HL-60 (cell line): Measurements from ENCODE around the gene MYBPC2.

ENCODE experiments used
- DNase-seq, 2 experiments: peaks; one replicate each; pipeline ENCODE4 v3.0.0-alpha.2; 2010 to 2020; ENCODE audit warnings: low read depth in 1 of 2, low spot score in 1 of 2
- H3K27ac ChIP-seq: fragments of 250-450 bp; sonication (Bioruptor Pico); replicated peaks from 2 replicates; pipeline ENCODE4 v1.5.1; 2020; ENCODE audit warnings: mild to moderate bottlenecking, moderate library complexity
- H3K27me3 ChIP-seq: fragments of 250-450 bp; sonication (Bioruptor Pico); 2 replicates; pipeline ENCODE4 v1.5.1; 2021; ENCODE audit warnings: mild to moderate bottlenecking, moderate library complexity; ENCODE audit not compliant: insufficient read depth, poor library complexity, severe bottlenecking
- H3K4me3 ChIP-seq: replicated peaks from 2 replicates; pipeline ENCODE4 v1.5.1; 2011; ENCODE audit warnings: mild to moderate bottlenecking, control low read depth, low read length; ENCODE audit not compliant: insufficient read depth
- CTCF ChIP-seq: IDR thresholded peaks from one replicate; pipeline ENCODE4 v1.5.1; 2011; ENCODE audit warnings: low read length, control low read depth, inconsistent platforms; ENCODE audit not compliant: insufficient read depth
- GABPA ChIP-seq: IDR thresholded peaks from 2 replicates; pipeline ENCODE4 v1.6.1; 2012; ENCODE audit warnings: low read depth
- POLR2AphosphoS5 ChIP-seq: IDR thresholded peaks from 2 replicates; pipeline ENCODE4 v1.6.1; 2012; ENCODE audit warnings: low read depth
- REST ChIP-seq: IDR thresholded peaks from 2 replicates; pipeline ENCODE4 v1.6.1; 2012; ENCODE audit warnings: low read depth; ENCODE audit not compliant: insufficient replicate concordance
- SPI1 ChIP-seq: IDR thresholded peaks from 2 replicates; pipeline ENCODE4 v1.6.1; 2012; ENCODE audit warnings: low read depth, mild to moderate bottlenecking, borderline replicate concordance

Gene MYBPC2

GRCh38 chr19:50482916-50483315 lies 50.2 kb downstream of the MYBPC2 start:
- Histone ChIP-seq H3K4me3 (no peak overlapping the region), H3K27me3 (no peaks in the 10 kb centered on the region), H3K27ac (no peak overlapping the region)
- no peak for TF ChIP-seq GABPA
- no peak for TF ChIP-seq CTCF
- no peak for TF ChIP-seq REST
- no peak for TF ChIP-seq POLR2AphosphoS5
- TF ChIP-seq SPI1 = no peak
- no peak for DNase-seq

- no peak for DNase-seq
- peaks cover 2% of the 10 kb centered on the region for H3K27me3 ChIP-seq
- no peak overlapping the region for H3K27ac ChIP-seq
- TF ChIP-seq GABPA (no peak), POLR2AphosphoS5 (no peak), SPI1 (no peak), CTCF (no peak), REST (no peak)
- H3K4me3 ChIP-seq = no peak overlapping the region
Observed at GRCh38 chr19:50485284-50485955, 52.7 kb downstream of the MYBPC2 start.

- Histone ChIP-seq H3K4me3 (no peak overlapping the region), H3K27me3 (peaks cover 2% of the 10 kb centered on the region), H3K27ac (no peak overlapping the region)
- DNase-seq = peak; percentile 26 to 43
- TF ChIP-seq SPI1 (no peak), GABPA (no peak), CTCF (no peak), REST (no peak), POLR2AphosphoS5 (no peak)
Observed at GRCh38 chr19:50486823-50487515, 54.3 kb downstream of the MYBPC2 start.
